Measurements from ENCODE around the gene TRRAP. TPM values are rescaled to one million over a fixed set of nuclear protein-coding genes. Genes with fewer than 3 reads are reported as not detected.

The TRRAP gene
- polyA plus RNA-seq, 2 donors: 5.8 to 7.6 TPM

DNA sequence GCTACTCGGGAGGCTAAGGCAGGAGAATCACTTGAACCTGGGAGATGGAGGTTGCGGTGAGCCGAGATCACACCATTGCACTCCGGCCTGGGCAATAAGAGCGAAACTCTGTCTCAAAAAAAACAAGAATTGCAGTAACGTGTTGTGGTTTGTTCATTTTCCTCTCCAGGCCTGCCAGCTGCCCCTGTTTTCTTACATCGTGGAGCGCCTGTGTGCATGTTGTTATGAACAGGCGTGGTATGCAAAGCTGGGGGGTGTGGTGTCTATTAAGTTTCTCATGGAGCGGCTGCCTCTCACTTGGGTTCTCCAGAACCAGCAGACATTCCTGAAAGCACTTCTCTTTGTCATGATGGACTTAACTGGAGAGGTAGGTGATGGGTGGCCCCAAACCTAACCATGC lies 52.1 kb downstream of the TRRAP start:
- peaks cover 24 to 36% of the 10 kb centered on the region in 2 donors for H3K36me3 ChIP-seq (ENCODE audit: control insufficient read depth in 2 of 2, insufficient read depth in 2 of 2, low read length in 1 of 2)
- no peaks in the 10 kb centered on the region for H3K9me3 ChIP-seq (ENCODE audit: control insufficient read depth in 2 of 2, insufficient read depth in 1 of 2, low read depth in 1 of 2, low read length in 1 of 2)
- H3K27ac ChIP-seq (ENCODE audit: low read depth in 2 of 2, low read length in 1 of 2): no peak overlapping the region
- H3K4me1 ChIP-seq (ENCODE audit: control insufficient read depth in 2 of 2, insufficient read depth in 2 of 2, low read length in 1 of 2): peaks cover 0 to 6% of the 10 kb centered on the region in 2 donors
- H3K27me3 ChIP-seq (ENCODE audit: control insufficient read depth in 1 of 2, insufficient read depth in 2 of 2, low read length in 2 of 2): no peaks in the 10 kb centered on the region
- H3K4me3 ChIP-seq (ENCODE audit: low read depth in 1 of 2, low read length in 2 of 2): no peak overlapping the region
- 91 to 92% methylated on average over 10 of the region's 10 CpGs for WGBS, 2 donors

DNA sequence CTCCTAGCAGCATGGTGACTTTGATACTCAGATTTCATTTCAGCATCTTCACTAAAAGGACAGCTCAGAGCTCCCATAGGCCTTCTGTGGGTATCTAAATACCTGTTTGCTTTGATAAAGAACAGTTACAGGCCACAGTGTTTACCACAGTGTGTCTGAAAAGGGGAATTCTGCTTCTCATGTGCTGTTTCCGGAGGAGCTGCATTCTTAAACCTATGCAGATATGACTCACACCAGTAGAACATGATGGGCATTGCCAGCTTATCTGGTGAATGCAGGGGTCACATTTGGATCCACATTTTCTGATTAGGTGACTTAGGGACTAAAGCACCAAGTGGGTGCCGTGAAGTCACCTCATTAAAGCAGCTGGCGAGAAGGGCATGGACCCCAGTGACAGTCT lies 52.6 kb downstream of the TRRAP start:
- WGBS, 2 donors: 88 to 90% methylated on average over 3 of the region's 3 CpGs
- Histone ChIP-seq H3K9me3 (ENCODE audit: control insufficient read depth in 2 of 2, insufficient read depth in 1 of 2, low read depth in 1 of 2, low read length in 1 of 2) (no peaks in the 10 kb centered on the region), H3K4me3 (ENCODE audit: low read depth in 1 of 2, low read length in 2 of 2) (no peak overlapping the region), H3K27me3 (ENCODE audit: control insufficient read depth in 1 of 2, insufficient read depth in 2 of 2, low read length in 2 of 2) (no peaks in the 10 kb centered on the region), H3K4me1 (ENCODE audit: control insufficient read depth in 2 of 2, insufficient read depth in 2 of 2, low read length in 1 of 2) (peaks cover 0 to 6% of the 10 kb centered on the region in 2 donors), H3K36me3 (ENCODE audit: control insufficient read depth in 2 of 2, insufficient read depth in 2 of 2, low read length in 1 of 2) (peaks cover 24 to 36% of the 10 kb centered on the region in 2 donors), H3K27ac (ENCODE audit: low read depth in 2 of 2, low read length in 1 of 2) (no peak overlapping the region)

DNA sequence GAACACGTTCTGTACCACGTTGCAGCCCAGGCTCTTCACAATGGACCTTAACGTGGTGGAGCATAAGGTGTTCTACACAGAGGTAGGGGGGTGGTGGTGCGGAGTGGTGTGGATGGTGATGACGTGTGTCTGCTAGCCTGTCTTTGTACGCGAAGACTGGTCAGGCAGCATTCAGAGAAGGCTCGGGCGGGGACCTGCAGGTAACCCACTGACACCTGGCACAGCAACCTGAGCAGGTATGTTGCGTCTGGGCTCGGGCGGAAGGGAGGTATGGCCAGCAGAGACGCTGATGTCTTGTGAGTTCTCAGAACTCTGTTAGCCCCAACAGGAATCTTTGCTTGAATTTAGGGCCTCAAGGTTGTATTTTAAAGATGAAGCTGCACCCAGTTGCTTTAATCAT lies 55.0 kb downstream of the TRRAP start:
- H3K36me3 ChIP-seq (ENCODE audit: control insufficient read depth in 2 of 2, insufficient read depth in 2 of 2, low read length in 1 of 2): peaks cover 30 to 39% of the 10 kb centered on the region in 2 donors
- no peaks in the 10 kb centered on the region for H3K27me3 ChIP-seq (ENCODE audit: control insufficient read depth in 1 of 2, insufficient read depth in 2 of 2, low read length in 2 of 2)
- 89 to 91% methylated on average over 13 of the region's 13 CpGs for WGBS, 2 donors
- no peak overlapping the region for H3K4me3 ChIP-seq (ENCODE audit: low read depth in 1 of 2, low read length in 2 of 2)
- H3K4me1 ChIP-seq (ENCODE audit: control insufficient read depth in 2 of 2, insufficient read depth in 2 of 2, low read length in 1 of 2): peaks cover 0 to 6% of the 10 kb centered on the region in 2 donors
- no peak overlapping the region for H3K27ac ChIP-seq (ENCODE audit: low read depth in 2 of 2, low read length in 1 of 2)
- H3K9me3 ChIP-seq (ENCODE audit: control insufficient read depth in 2 of 2, insufficient read depth in 1 of 2, low read depth in 1 of 2, low read length in 1 of 2): no peaks in the 10 kb centered on the region

DNA sequence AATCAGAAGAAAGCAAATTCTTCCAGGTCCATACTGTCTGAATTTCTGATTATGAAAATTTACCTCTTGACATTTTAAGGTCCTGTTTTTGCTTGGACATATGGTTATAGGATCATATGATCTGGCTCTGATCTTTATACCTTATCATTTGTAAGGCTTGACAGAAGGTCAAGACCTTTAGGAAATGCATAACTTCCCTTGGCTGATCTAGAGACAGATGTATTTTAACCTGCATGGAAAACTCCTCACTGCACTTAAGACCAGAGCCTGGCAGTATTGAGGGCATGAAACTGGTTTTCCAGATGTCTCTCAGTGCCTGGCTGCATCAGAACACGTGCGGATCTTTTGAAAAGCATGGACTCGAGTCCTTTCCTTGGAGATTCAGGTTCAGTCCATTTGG lies 55.9 kb downstream of the TRRAP start:
- peaks cover 0 to 6% of the 10 kb centered on the region in 2 donors for H3K4me1 ChIP-seq (ENCODE audit: control insufficient read depth in 2 of 2, insufficient read depth in 2 of 2, low read length in 1 of 2)
- 88 to 95% methylated on average over 3 of the region's 3 CpGs for WGBS, 2 donors
- peaks cover 30 to 37% of the 10 kb centered on the region in 2 donors for H3K36me3 ChIP-seq (ENCODE audit: control insufficient read depth in 2 of 2, insufficient read depth in 2 of 2, low read length in 1 of 2)
- no peak overlapping the region for H3K4me3 ChIP-seq (ENCODE audit: low read depth in 1 of 2, low read length in 2 of 2)
- H3K27ac ChIP-seq (ENCODE audit: low read depth in 2 of 2, low read length in 1 of 2): no peak overlapping the region
- no peaks in the 10 kb centered on the region for H3K27me3 ChIP-seq (ENCODE audit: control insufficient read depth in 1 of 2, insufficient read depth in 2 of 2, low read length in 2 of 2)
- no peaks in the 10 kb centered on the region for H3K9me3 ChIP-seq (ENCODE audit: control insufficient read depth in 2 of 2, insufficient read depth in 1 of 2, low read depth in 1 of 2, low read length in 1 of 2)

DNA sequence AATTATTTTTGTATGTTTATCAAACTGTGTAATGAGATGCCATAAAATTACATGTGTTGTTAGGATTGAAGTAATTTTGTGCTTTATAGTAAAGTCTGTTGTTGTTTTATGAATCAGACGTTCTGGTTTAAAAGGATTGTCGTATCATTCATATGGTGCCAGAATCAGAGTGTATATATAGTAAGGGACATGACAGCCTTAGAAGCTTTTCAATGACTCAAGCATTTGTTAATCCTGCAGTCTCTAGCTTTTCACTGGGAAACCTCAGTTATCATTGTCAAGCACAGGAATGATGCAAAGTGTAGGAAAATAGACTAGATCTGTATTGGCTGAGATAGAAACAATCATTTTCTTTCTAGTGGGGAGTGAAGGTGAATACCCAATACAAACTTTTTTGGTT lies 57.5 kb downstream of the TRRAP start:
- peaks cover 0 to 6% of the 10 kb centered on the region in 2 donors for H3K4me1 ChIP-seq (ENCODE audit: control insufficient read depth in 2 of 2, insufficient read depth in 2 of 2, low read length in 1 of 2)
- no peaks in the 10 kb centered on the region for H3K9me3 ChIP-seq (ENCODE audit: control insufficient read depth in 2 of 2, insufficient read depth in 1 of 2, low read depth in 1 of 2, low read length in 1 of 2)
- H3K36me3 ChIP-seq (ENCODE audit: control insufficient read depth in 2 of 2, insufficient read depth in 2 of 2, low read length in 1 of 2): peaks cover 27 to 32% of the 10 kb centered on the region in 2 donors
- no peak overlapping the region for H3K4me3 ChIP-seq (ENCODE audit: low read depth in 1 of 2, low read length in 2 of 2)
- no peak overlapping the region for H3K27ac ChIP-seq (ENCODE audit: low read depth in 2 of 2, low read length in 1 of 2)
- WGBS, 2 donors: 60 to 69% methylated on average over 2 of the region's 2 CpGs
- H3K27me3 ChIP-seq (ENCODE audit: control insufficient read depth in 1 of 2, insufficient read depth in 2 of 2, low read length in 2 of 2): no peaks in the 10 kb centered on the region

DNA sequence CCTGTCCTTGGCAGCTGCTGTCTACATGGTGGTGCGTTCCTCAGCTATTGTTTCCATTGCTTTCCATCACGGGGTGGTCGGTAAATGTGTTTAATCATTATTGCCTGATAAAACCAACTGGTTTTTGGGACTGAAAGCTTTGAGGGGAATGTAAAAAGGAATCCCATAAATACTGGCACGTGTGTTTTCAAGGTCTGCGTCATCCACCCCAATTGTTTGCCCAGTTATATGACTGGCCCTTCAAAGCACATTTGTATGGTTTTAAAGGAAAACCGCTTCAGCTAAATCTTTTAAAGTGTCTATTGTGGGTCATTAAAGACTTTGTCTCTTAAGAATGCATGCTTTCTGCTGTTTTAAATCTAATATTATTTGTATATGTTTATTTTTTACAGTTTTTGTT lies 65.0 kb downstream of the TRRAP start:
- Histone ChIP-seq H3K4me3 (ENCODE audit: low read depth in 1 of 2, low read length in 2 of 2) (no peak overlapping the region), H3K36me3 (ENCODE audit: control insufficient read depth in 2 of 2, insufficient read depth in 2 of 2, low read length in 1 of 2) (peaks cover 2 to 31% of the 10 kb centered on the region in 2 donors), H3K27me3 (ENCODE audit: control insufficient read depth in 1 of 2, insufficient read depth in 2 of 2, low read length in 2 of 2) (no peaks in the 10 kb centered on the region), H3K4me1 (ENCODE audit: control insufficient read depth in 2 of 2, insufficient read depth in 2 of 2, low read length in 1 of 2) (peaks cover 0 to 4% of the 10 kb centered on the region in 2 donors), H3K27ac (ENCODE audit: low read depth in 2 of 2, low read length in 1 of 2) (no peak overlapping the region), H3K9me3 (ENCODE audit: control insufficient read depth in 2 of 2, insufficient read depth in 1 of 2, low read depth in 1 of 2, low read length in 1 of 2) (peaks cover 0 to 2% of the 10 kb centered on the region in 2 donors)
- WGBS, 2 donors: 86 to 89% methylated on average over 6 of the region's 6 CpGs

DNA sequence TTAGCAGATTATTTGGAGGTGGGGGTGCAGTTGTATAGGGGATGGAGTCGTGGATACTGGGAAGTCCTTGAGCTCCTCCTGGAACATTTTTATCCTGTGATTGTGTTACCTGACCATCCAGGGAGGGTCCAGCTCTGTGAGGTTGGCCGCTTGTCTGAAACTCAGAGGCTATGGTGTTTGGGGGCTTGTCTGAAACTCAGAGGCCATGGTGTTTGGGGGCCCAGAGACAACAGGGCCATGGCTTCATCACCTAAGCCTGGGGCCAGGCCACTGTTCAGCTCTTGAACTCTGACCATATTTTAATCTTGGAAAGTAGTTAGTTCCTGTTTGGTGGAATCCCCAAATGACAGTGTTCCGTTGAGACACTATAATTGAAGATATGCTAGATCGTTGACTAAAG lies 66.1 kb downstream of the TRRAP start:
- Histone ChIP-seq H3K4me3 (ENCODE audit: low read depth in 1 of 2, low read length in 2 of 2) (no peak overlapping the region), H3K36me3 (ENCODE audit: control insufficient read depth in 2 of 2, insufficient read depth in 2 of 2, low read length in 1 of 2) (peaks cover 5 to 35% of the 10 kb centered on the region in 2 donors), H3K9me3 (ENCODE audit: control insufficient read depth in 2 of 2, insufficient read depth in 1 of 2, low read depth in 1 of 2, low read length in 1 of 2) (peaks cover 0 to 2% of the 10 kb centered on the region in 2 donors), H3K27me3 (ENCODE audit: control insufficient read depth in 1 of 2, insufficient read depth in 2 of 2, low read length in 2 of 2) (no peaks in the 10 kb centered on the region), H3K27ac (ENCODE audit: low read depth in 2 of 2, low read length in 1 of 2) (no peak overlapping the region), H3K4me1 (ENCODE audit: control insufficient read depth in 2 of 2, insufficient read depth in 2 of 2, low read length in 1 of 2) (peaks cover 0 to 4% of the 10 kb centered on the region in 2 donors)
- 82 to 83% methylated on average over 4 of the region's 4 CpGs for WGBS, 2 donors

DNA sequence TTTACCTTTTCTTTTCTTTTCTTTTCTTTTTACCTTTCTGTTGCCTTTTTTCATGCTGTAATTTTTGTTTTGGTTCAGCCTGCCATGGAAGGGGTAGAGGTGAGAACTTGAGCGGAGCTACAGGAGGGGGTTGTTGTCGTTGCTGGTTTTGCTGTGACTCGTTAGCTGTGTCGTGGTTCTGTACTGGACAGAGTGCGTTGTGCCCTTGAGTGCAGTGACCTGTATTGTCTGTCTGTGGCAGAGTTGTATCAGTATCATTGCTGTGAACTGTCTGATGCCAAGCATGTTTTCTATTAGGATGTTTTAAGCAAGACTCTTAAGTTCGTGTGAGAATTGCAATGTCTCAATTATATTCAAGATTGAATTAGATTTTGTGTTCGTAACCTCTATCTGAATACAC lies 67.5 kb downstream of the TRRAP start:
- peaks cover 12 to 40% of the 10 kb centered on the region in 2 donors for H3K36me3 ChIP-seq (ENCODE audit: control insufficient read depth in 2 of 2, insufficient read depth in 2 of 2, low read length in 1 of 2)
- H3K4me3 ChIP-seq (ENCODE audit: low read depth in 1 of 2, low read length in 2 of 2): no peak overlapping the region
- WGBS, 2 donors: 88% methylated on average over 7 of the region's 7 CpGs
- H3K27me3 ChIP-seq (ENCODE audit: control insufficient read depth in 1 of 2, insufficient read depth in 2 of 2, low read length in 2 of 2): no peaks in the 10 kb centered on the region
- H3K9me3 ChIP-seq (ENCODE audit: control insufficient read depth in 2 of 2, insufficient read depth in 1 of 2, low read depth in 1 of 2, low read length in 1 of 2): peaks cover 0 to 2% of the 10 kb centered on the region in 2 donors
- peaks cover 0 to 4% of the 10 kb centered on the region in 2 donors for H3K4me1 ChIP-seq (ENCODE audit: control insufficient read depth in 2 of 2, insufficient read depth in 2 of 2, low read length in 1 of 2)
- no peak overlapping the region for H3K27ac ChIP-seq (ENCODE audit: low read depth in 2 of 2, low read length in 1 of 2)

DNA sequence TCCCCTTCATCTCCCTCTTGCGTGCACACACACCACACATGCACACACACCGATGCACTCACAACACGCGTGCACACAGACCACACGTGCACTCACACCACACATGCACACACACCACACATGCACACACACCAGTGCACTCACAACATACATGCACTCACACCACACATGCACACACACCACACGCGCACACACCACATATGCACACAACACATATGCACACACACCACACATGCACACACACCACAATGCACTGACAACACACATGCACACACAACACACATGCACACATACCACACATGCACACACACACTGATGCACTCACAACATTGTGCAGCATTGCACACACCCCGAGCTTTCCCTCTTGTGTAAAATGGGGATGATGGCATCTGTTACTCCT lies 68.1 kb downstream of the TRRAP start:
- Histone ChIP-seq H3K27me3 (ENCODE audit: control insufficient read depth in 1 of 2, insufficient read depth in 2 of 2, low read length in 2 of 2) (no peaks in the 10 kb centered on the region), H3K4me1 (ENCODE audit: control insufficient read depth in 2 of 2, insufficient read depth in 2 of 2, low read length in 1 of 2) (peaks cover 0 to 4% of the 10 kb centered on the region in 2 donors), H3K9me3 (ENCODE audit: control insufficient read depth in 2 of 2, insufficient read depth in 1 of 2, low read depth in 1 of 2, low read length in 1 of 2) (peaks cover 0 to 2% of the 10 kb centered on the region in 2 donors), H3K27ac (ENCODE audit: low read depth in 2 of 2, low read length in 1 of 2) (no peak overlapping the region), H3K36me3 (ENCODE audit: control insufficient read depth in 2 of 2, insufficient read depth in 2 of 2, low read length in 1 of 2) (peaks cover 12 to 42% of the 10 kb centered on the region in 2 donors), H3K4me3 (ENCODE audit: low read depth in 1 of 2, low read length in 2 of 2) (no peak overlapping the region)
- whole genome bisulfite sequencing, 2 donors: 93 to 95% methylated on average over 8 of the region's 8 CpGs

DNA sequence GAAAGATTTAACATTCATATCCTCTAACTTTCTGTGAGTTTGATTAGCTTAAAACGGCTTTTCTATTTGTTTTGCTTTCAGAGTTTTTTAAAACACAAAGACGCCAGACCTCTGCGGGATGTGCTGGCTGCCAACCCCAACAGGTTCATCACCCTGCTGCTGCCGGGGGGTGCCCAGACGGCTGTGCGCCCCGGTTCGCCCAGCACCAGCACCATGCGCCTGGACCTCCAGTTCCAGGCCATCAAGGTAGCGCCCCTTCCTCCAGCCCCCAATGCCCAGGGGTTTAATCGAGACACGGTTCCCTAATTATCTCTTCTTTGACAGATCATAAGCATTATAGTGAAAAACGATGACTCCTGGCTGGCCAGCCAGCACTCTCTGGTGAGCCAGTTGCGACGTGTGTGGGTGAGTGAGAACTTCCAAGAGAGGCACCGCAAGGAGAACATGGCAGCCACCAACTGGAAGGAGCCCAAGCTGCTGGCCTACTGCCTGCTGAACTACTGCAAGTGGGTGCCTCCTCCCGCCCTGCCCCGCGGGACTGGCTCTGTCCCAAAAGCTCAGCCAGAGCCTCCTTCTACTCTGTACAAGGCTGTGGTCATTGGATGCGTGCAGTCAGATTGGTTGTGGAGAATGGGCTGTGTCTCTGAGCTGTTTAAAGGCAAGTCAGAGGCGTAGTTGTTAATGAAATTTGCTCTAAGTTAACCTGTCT lies 71.2 kb downstream of the TRRAP start:
- Histone ChIP-seq H3K27ac (ENCODE audit: low read depth in 2 of 2, low read length in 1 of 2) (no peak overlapping the region), H3K27me3 (ENCODE audit: control insufficient read depth in 1 of 2, insufficient read depth in 2 of 2, low read length in 2 of 2) (no peaks in the 10 kb centered on the region), H3K9me3 (ENCODE audit: control insufficient read depth in 2 of 2, insufficient read depth in 1 of 2, low read depth in 1 of 2, low read length in 1 of 2) (peaks cover 0 to 2% of the 10 kb centered on the region in 2 donors), H3K36me3 (ENCODE audit: control insufficient read depth in 2 of 2, insufficient read depth in 2 of 2, low read length in 1 of 2) (peaks cover 24 to 50% of the 10 kb centered on the region in 2 donors), H3K4me1 (ENCODE audit: control insufficient read depth in 2 of 2, insufficient read depth in 2 of 2, low read length in 1 of 2) (peaks cover 0 to 4% of the 10 kb centered on the region in 2 donors), H3K4me3 (ENCODE audit: low read depth in 1 of 2, low read length in 2 of 2) (no peak overlapping the region)
- 91 to 95% methylated on average over 21 of the region's 21 CpGs for WGBS, 2 donors
